ENCODE results near the gene MSI2. TPM values are rescaled to one million over a fixed set of nuclear protein-coding genes. Genes with fewer than 3 reads are reported as not detected.

MSI2 gene
- total RNA-seq, 2 donors from 2014 or later: 30.1 to 41.1 TPM

DNA sequence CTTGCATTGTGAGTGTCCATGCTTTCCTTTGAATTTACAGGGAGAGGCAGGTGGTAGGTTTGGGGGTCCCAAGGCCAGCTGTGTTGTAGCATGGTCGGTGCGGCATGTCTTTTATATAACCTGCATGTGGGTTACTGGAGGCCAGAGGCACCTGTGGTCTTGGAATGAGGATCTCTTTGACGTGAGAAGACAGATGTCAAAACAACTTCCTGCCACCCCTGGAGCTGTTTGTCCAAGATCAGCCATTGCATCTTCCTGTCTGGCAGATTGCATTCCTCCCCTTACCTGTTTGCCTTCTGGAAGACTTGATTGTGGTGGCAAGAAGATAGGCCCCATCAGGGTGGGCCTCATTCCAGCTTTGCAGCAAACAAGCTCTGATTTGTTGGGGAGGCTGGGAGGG, 175.1 kb downstream of the MSI2 start:
- no peaks in the 10 kb centered on the region for H3K36me3 ChIP-seq
- no peaks in the 10 kb centered on the region for H3K27me3 ChIP-seq
- H3K4me1 ChIP-seq: peaks cover 0 to 1% of the 10 kb centered on the region in 2 donors
- DNase-seq (ENCODE audit: low spot score): no peak
- H3K4me3 ChIP-seq: no peak overlapping the region
- H3K27ac ChIP-seq: no peak overlapping the region
- no peaks in the 10 kb centered on the region for H3K9me3 ChIP-seq
- TF ChIP-seq, protein P1, sequence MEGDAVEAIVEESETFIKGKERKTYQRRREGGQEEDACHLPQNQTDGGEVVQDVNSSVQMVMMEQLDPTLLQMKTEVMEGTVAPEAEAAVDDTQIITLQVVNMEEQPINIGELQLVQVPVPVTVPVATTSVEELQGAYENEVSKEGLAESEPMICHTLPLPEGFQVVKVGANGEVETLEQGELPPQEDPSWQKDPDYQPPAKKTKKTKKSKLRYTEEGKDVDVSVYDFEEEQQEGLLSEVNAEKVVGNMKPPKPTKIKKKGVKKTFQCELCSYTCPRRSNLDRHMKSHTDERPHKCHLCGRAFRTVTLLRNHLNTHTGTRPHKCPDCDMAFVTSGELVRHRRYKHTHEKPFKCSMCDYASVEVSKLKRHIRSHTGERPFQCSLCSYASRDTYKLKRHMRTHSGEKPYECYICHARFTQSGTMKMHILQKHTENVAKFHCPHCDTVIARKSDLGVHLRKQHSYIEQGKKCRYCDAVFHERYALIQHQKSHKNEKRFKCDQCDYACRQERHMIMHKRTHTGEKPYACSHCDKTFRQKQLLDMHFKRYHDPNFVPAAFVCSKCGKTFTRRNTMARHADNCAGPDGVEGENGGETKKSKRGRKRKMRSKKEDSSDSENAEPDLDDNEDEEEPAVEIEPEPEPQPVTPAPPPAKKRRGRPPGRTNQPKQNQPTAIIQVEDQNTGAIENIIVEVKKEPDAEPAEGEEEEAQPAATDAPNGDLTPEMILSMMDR (IDR thresholded peaks at IDR 0.05): no peak

GRCh38 chr17:57432507-57433277, 176.4 kb downstream of the MSI2 start:
- Histone ChIP-seq H3K4me1 (peaks cover 0 to 10% of the 10 kb centered on the region in 2 donors), H3K9me3 (no peaks in the 10 kb centered on the region), H3K27ac (no peak overlapping the region), H3K27me3 (no peaks in the 10 kb centered on the region), H3K4me3 (no peak overlapping the region), H3K36me3 (no peaks in the 10 kb centered on the region)
- TF ChIP-seq, protein P1 (IDR thresholded peaks at IDR 0.05): no peak
- no peak for DNase-seq (ENCODE audit: low spot score)

- Histone ChIP-seq H3K27ac (no peak overlapping the region), H3K36me3 (no peaks in the 10 kb centered on the region), H3K27me3 (no peaks in the 10 kb centered on the region), H3K4me3 (no peak overlapping the region), H3K9me3 (no peaks in the 10 kb centered on the region), H3K4me1 (peaks cover 0 to 10% of the 10 kb centered on the region in 2 donors)
- TF ChIP-seq, protein P1 (IDR thresholded peaks at IDR 0.05): no peak
- DNase-seq (ENCODE audit: low spot score): no peak
Observed at GRCh38 chr17:57433452-57433851, 177.1 kb downstream of the MSI2 start.

DNA sequence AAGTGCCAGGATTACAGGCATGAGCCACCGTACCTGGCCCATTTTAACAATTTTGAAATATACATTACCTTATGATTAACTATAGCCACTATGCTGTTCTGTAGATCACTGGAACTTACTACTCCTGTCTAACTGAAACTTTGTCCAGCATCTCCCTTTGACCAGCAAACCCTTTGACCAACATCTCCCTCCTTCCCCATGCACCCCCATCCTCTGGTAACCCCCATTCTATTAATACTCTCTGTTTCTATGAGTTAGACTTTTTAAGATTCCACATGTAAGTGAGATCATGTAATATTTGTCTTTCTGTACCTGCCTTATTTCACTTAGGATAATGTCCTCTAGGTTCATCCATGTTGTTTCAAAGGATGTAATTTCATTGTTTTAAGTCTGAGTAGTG, 178.0 kb downstream of the MSI2 start:
- Histone ChIP-seq H3K36me3 (no peaks in the 10 kb centered on the region), H3K4me1 (peaks cover 0 to 10% of the 10 kb centered on the region in 2 donors), H3K4me3 (no peak overlapping the region), H3K9me3 (no peaks in the 10 kb centered on the region), H3K27ac (no peak overlapping the region), H3K27me3 (no peaks in the 10 kb centered on the region)
- TF ChIP-seq, protein P1 (IDR thresholded peaks at IDR 0.05): no peak
- no peak for DNase-seq (ENCODE audit: low spot score)

- Histone ChIP-seq H3K36me3 (no peaks in the 10 kb centered on the region), H3K27me3 (no peaks in the 10 kb centered on the region), H3K9me3 (no peaks in the 10 kb centered on the region), H3K27ac (no peak overlapping the region), H3K4me1 (peaks cover 4 to 30% of the 10 kb centered on the region in 2 donors), H3K4me3 (no peak overlapping the region)
- DNase-seq (ENCODE audit: low spot score): no peak
- TF ChIP-seq, protein P1 (IDR thresholded peaks at IDR 0.05): no peak
Observed at GRCh38 chr17:57436565-57436964, 180.2 kb downstream of the MSI2 start.

Data from right atrium auricular region (tissue), 2 donors.